GM23338 (cell line): Measurements from ENCODE around the gene HOXB5.

Experiments used
- CREB1 ChIP-seq: fragments of 250-450 bp; sonication (Bioruptor Pico); IDR thresholded peaks from 2 replicates; pipeline ENCODE4 v1.5.0; 2020; ENCODE audit warnings: low read depth, mild to moderate bottlenecking, moderate library complexity
- EZH2 ChIP-seq: fragments of 200-600 bp; sonication (generic); IDR thresholded peaks from one replicate; pipeline ENCODE4 v1.8.0; 2017; ENCODE audit warnings: antibody characterized with exemption, mild to moderate bottlenecking, low read depth; ENCODE audit not compliant: unreplicated experiment
- EZH2phosphoT487 ChIP-seq: fragments of 200-600 bp; sonication (generic); IDR thresholded peaks from one replicate; pipeline ENCODE4 v1.8.1; 2018; ENCODE audit warnings: antibody characterized with exemption; ENCODE audit not compliant: unreplicated experiment
- JUNB ChIP-seq: IDR thresholded peaks from one replicate; pipeline ENCODE4 v1.6.1; 2016; ENCODE audit warnings: antibody characterized with exemption; ENCODE audit not compliant: unreplicated experiment
- POLR2AphosphoS5 ChIP-seq: IDR thresholded peaks from 2 replicates; pipeline ENCODE4 v1.6.1; 2016; ENCODE audit warnings: antibody characterized with exemption, low read depth
- STAT1 ChIP-seq: IDR thresholded peaks from one replicate; pipeline ENCODE4 v1.6.1; 2016; ENCODE audit warnings: antibody characterized with exemption; ENCODE audit not compliant: unreplicated experiment
- ZNF114 ChIP-seq: fragments of 250-450 bp; sonication (Bioruptor Pico); IDR thresholded peaks from 2 replicates; pipeline ENCODE4 v1.5.0; 2020; ENCODE audit warnings: mild to moderate bottlenecking, moderate library complexity
- ZNF331 ChIP-seq: fragments of 250-450 bp; sonication (Bioruptor Pico); IDR thresholded peaks from 2 replicates; pipeline ENCODE4 v1.5.0; 2020; ENCODE audit warnings: low read depth, mild to moderate bottlenecking, moderate library complexity
- TF ChIP-seq, protein P1 (sequence below), 2 experiments: fragments of 200-600 bp in 1 of 2; sonication (generic) in 1 of 2; conservative IDR thresholded peaks; 2 replicates each; pipeline versions ENCODE4 v1.5.1 to v1.6.1; 2016 to 2017; ENCODE audit warnings: antibody characterized with exemption in 2 of 2, low read depth in 2 of 2, mild to moderate bottlenecking in 2 of 2, moderate library complexity in 1 of 2
- TF ChIP-seq, protein P2 (sequence below): fragments of 250-450 bp; sonication (Bioruptor Pico); IDR thresholded peaks from 2 replicates; pipeline ENCODE4 v1.5.0; 2020; ENCODE audit warnings: mild to moderate bottlenecking, moderate library complexity
- TF ChIP-seq, protein P3 (sequence below): IDR thresholded peaks from 2 replicates; pipeline ENCODE4 v1.6.1; 2016; ENCODE audit warnings: antibody characterized with exemption
- TF ChIP-seq, protein P4 (sequence below): IDR thresholded peaks from one replicate; pipeline ENCODE4 v1.6.1; 2018; ENCODE audit warnings: antibody characterized with exemption; ENCODE audit not compliant: unreplicated experiment

DNA sequence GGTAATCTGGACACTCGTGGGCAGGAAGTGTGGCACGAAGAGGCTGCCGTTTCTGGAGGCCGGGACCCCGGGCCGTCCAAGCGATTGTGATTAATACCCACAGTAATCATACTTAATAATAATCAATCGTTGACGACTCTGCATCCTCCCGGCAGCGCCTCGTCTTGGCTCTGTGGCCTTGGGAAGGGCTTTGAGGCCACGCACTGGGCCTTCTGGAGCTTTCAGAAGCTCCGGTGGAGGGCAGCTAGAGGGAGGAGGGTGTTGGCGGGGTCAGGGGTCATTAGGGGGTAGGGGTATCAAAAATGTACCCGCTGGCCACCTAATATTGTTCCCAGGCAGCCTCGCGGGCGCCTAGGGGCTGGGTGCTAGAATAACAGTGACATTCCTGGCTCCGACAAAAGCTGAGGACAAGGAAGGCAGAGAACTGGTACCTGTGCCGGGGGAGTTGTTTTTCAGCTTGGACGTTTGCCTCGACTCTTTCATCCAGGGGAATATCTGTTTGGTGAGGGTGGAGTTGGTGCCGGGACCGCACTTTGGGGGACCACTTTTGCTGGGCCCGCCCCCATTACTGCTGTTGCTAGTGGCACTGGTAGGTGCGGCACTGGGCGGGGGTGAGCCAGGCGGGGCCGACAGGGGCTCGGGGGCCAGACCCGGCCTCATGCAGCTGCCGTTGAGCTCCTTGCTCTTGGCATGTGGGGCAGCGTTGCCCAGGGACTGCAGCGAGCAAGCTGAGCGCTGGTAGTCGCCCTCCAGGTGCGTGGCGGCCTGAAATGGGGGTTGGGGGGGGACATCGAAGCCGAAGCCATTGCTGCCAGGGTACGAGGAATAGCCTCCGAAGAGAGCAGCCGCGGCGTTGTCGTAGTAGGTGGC is 41.7 kb downstream of the HOXB5 start:
- TF ChIP-seq, protein P1, sequence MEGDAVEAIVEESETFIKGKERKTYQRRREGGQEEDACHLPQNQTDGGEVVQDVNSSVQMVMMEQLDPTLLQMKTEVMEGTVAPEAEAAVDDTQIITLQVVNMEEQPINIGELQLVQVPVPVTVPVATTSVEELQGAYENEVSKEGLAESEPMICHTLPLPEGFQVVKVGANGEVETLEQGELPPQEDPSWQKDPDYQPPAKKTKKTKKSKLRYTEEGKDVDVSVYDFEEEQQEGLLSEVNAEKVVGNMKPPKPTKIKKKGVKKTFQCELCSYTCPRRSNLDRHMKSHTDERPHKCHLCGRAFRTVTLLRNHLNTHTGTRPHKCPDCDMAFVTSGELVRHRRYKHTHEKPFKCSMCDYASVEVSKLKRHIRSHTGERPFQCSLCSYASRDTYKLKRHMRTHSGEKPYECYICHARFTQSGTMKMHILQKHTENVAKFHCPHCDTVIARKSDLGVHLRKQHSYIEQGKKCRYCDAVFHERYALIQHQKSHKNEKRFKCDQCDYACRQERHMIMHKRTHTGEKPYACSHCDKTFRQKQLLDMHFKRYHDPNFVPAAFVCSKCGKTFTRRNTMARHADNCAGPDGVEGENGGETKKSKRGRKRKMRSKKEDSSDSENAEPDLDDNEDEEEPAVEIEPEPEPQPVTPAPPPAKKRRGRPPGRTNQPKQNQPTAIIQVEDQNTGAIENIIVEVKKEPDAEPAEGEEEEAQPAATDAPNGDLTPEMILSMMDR (conservative IDR thresholded peaks at IDR 0.05; ENCODE audit: low read depth in 2 of 2) = no peak
- TF ChIP-seq JUNB = no peak
- no peak for TF ChIP-seq CREB1 (CRISPR knock-in tag)
- no peak for TF ChIP-seq STAT1
- TF ChIP-seq POLR2AphosphoS5 = no peak
- no peak for TF ChIP-seq EZH2phosphoT487
- TF ChIP-seq EZH2 = peak; percentile 95
- TF ChIP-seq, protein P2, sequence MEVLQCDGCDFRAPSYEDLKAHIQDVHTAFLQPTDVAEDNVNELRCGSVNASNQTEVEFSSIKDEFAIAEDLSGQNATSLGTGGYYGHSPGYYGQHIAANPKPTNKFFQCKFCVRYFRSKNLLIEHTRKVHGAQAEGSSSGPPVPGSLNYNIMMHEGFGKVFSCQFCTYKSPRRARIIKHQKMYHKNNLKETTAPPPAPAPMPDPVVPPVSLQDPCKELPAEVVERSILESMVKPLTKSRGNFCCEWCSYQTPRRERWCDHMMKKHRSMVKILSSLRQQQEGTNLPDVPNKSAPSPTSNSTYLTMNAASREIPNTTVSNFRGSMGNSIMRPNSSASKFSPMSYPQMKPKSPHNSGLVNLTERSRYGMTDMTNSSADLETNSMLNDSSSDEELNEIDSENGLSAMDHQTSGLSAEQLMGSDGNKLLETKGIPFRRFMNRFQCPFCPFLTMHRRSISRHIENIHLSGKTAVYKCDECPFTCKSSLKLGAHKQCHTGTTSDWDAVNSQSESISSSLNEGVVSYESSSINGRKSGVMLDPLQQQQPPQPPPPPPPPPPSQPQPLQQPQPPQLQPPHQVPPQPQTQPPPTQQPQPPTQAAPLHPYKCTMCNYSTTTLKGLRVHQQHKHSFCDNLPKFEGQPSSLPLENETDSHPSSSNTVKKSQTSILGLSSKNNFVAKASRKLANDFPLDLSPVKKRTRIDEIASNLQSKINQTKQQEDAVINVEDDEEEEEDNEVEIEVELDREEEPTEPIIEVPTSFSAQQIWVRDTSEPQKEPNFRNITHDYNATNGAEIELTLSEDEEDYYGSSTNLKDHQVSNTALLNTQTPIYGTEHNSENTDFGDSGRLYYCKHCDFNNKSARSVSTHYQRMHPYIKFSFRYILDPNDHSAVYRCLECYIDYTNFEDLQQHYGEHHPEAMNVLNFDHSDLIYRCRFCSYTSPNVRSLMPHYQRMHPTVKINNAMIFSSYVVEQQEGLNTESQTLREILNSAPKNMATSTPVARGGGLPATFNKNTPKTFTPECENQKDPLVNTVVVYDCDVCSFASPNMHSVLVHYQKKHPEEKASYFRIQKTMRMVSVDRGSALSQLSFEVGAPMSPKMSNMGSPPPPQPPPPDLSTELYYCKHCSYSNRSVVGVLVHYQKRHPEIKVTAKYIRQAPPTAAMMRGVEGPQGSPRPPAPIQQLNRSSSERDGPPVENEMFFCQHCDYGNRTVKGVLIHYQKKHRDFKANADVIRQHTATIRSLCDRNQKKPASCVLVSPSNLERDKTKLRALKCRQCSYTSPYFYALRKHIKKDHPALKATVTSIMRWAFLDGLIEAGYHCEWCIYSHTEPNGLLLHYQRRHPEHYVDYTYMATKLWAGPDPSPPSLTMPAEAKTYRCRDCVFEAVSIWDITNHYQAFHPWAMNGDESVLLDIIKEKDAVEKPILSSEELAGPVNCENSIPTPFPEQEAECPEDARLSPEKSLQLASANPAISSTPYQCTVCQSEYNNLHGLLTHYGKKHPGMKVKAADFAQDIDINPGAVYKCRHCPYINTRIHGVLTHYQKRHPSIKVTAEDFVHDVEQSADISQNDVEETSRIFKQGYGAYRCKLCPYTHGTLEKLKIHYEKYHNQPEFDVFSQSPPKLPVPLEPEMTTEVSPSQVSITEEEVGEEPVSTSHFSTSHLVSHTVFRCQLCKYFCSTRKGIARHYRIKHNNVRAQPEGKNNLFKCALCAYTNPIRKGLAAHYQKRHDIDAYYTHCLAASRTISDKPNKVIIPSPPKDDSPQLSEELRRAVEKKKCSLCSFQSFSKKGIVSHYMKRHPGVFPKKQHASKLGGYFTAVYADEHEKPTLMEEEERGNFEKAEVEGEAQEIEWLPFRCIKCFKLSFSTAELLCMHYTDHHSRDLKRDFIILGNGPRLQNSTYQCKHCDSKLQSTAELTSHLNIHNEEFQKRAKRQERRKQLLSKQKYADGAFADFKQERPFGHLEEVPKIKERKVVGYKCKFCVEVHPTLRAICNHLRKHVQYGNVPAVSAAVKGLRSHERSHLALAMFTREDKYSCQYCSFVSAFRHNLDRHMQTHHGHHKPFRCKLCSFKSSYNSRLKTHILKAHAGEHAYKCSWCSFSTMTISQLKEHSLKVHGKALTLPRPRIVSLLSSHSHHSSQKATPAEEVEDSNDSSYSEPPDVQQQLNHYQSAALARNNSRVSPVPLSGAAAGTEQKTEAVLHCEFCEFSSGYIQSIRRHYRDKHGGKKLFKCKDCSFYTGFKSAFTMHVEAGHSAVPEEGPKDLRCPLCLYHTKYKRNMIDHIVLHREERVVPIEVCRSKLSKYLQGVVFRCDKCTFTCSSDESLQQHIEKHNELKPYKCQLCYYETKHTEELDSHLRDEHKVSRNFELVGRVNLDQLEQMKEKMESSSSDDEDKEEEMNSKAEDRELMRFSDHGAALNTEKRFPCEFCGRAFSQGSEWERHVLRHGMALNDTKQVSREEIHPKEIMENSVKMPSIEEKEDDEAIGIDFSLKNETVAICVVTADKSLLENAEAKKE (CRISPR knock-in tag) = no peak
- TF ChIP-seq, protein P3, sequence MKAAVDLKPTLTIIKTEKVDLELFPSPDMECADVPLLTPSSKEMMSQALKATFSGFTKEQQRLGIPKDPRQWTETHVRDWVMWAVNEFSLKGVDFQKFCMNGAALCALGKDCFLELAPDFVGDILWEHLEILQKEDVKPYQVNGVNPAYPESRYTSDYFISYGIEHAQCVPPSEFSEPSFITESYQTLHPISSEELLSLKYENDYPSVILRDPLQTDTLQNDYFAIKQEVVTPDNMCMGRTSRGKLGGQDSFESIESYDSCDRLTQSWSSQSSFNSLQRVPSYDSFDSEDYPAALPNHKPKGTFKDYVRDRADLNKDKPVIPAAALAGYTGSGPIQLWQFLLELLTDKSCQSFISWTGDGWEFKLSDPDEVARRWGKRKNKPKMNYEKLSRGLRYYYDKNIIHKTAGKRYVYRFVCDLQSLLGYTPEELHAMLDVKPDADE = no peak
- TF ChIP-seq, protein P4, sequence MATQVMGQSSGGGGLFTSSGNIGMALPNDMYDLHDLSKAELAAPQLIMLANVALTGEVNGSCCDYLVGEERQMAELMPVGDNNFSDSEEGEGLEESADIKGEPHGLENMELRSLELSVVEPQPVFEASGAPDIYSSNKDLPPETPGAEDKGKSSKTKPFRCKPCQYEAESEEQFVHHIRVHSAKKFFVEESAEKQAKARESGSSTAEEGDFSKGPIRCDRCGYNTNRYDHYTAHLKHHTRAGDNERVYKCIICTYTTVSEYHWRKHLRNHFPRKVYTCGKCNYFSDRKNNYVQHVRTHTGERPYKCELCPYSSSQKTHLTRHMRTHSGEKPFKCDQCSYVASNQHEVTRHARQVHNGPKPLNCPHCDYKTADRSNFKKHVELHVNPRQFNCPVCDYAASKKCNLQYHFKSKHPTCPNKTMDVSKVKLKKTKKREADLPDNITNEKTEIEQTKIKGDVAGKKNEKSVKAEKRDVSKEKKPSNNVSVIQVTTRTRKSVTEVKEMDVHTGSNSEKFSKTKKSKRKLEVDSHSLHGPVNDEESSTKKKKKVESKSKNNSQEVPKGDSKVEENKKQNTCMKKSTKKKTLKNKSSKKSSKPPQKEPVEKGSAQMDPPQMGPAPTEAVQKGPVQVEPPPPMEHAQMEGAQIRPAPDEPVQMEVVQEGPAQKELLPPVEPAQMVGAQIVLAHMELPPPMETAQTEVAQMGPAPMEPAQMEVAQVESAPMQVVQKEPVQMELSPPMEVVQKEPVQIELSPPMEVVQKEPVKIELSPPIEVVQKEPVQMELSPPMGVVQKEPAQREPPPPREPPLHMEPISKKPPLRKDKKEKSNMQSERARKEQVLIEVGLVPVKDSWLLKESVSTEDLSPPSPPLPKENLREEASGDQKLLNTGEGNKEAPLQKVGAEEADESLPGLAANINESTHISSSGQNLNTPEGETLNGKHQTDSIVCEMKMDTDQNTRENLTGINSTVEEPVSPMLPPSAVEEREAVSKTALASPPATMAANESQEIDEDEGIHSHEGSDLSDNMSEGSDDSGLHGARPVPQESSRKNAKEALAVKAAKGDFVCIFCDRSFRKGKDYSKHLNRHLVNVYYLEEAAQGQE = no peak
- TF ChIP-seq ZNF114 (CRISPR knock-in tag) = no peak
- no peak for TF ChIP-seq ZNF331 (CRISPR knock-in tag)
